Smooth muscle cell (in vitro differentiated cells): ENCODE data around the gene UXS1. TPM values are rescaled to one million over a fixed set of nuclear protein-coding genes. Genes with fewer than 3 reads are reported as not detected.

Experiments
- DNase-seq: peaks from one replicate; lab custom pipeline; 2025; ENCODE audit not compliant: unreplicated experiment; lab: John Stamatoyannopoulos, UW
- H2AFZ ChIP-seq: fragments of 200-600 bp; sonication (generic); 2 replicates; pipeline ENCODE4 v1.6.0; 2016; ENCODE audit warnings: antibody characterized with exemption, low read depth, mild to moderate bottlenecking
- H3F3A ChIP-seq: fragments of 200-600 bp; sonication (generic); 2 replicates; pipeline ENCODE4 v1.6.0; 2017; ENCODE audit warnings: antibody characterized with exemption, low read depth
- H3K27ac ChIP-seq: fragments of 200-600 bp; sonication (generic); 2 replicates; pipeline ENCODE4 v1.5.1; 2016; ENCODE audit warnings: low read depth, mild to moderate bottlenecking
- H3K27me3 ChIP-seq: fragments of 200-600 bp; sonication (generic); 2 replicates; pipeline ENCODE4 v1.6.1; 2016; ENCODE audit warnings: low read depth, mild to moderate bottlenecking
- H3K36me3 ChIP-seq: fragments of 200-600 bp; sonication (generic); 2 replicates; pipeline ENCODE4 v1.5.1; 2016; ENCODE audit warnings: low read depth
- H3K4me1 ChIP-seq: fragments of 200-600 bp; sonication (generic); 2 replicates; pipeline ENCODE4 v1.5.1; 2016; ENCODE audit warnings: low read depth
- H3K4me2 ChIP-seq: fragments of 200-600 bp; sonication (generic); 2 replicates; pipeline ENCODE4 v1.6.0; 2016; ENCODE audit warnings: mild to moderate bottlenecking
- H3K4me3 ChIP-seq: fragments of 200-600 bp; sonication (generic); 2 replicates; pipeline ENCODE4 v1.5.1; 2016; ENCODE audit warnings: mild to moderate bottlenecking
- H3K79me2 ChIP-seq: fragments of 200-600 bp; sonication (generic); 2 replicates; pipeline ENCODE4 v1.6.0; 2016; ENCODE audit warnings: low read depth, mild to moderate bottlenecking
- H3K9ac ChIP-seq: fragments of 200-600 bp; sonication (generic); 2 replicates; pipeline ENCODE4 v1.6.0; 2016; ENCODE audit warnings: low read depth
- H3K9me3 ChIP-seq: fragments of 200-600 bp; sonication (generic); replicated peaks from 2 replicates; pipeline ENCODE4 v1.5.1; 2016; ENCODE audit warnings: low read depth
- H4K20me1 ChIP-seq: fragments of 200-600 bp; sonication (generic); 2 replicates; pipeline ENCODE4 v1.6.0; 2016; ENCODE audit warnings: low read depth
- CTCF ChIP-seq: fragments of 200-600 bp; sonication (generic); IDR thresholded peaks from 2 replicates; pipeline ENCODE4 v1.5.1; 2017; ENCODE audit warnings: borderline replicate concordance, mild to moderate bottlenecking, antibody characterized with exemption; ENCODE audit not compliant: insufficient read depth, poor library complexity, severe bottlenecking
- WGBS: methylation state at CpG from one replicate; pipeline ENCODE4 v1.1.7; 2016; ENCODE audit warnings: low lambda C conversion rate; 5-methylcytosine and 5-hydroxymethylcytosine counted together
- polyA plus RNA-seq: library from polyadenylated mRNA; unstranded; fragments of >200 nt; fragmentation: Nextera tagmentation; extraction: Ambion mirVana; gene quantifications from 2 replicates; pipeline ENCODE4 v1.2.1, GENCODE V29; 2016
- total RNA-seq: library from RNA; depleted of rRNA; stranded (reverse); fragments of >200 nt; gene quantifications from 2 replicates; pipeline ENCODE4 v1.2.3, GENCODE V29; 2014

Gene UXS1
- total and polyA plus RNA-seq, 2 experiments from 2014 or later: 22.2 to 33.5 TPM

GRCh38 chr2:106111882-106112571 is 82.1 kb downstream of the UXS1 start:
- Histone ChIP-seq H3K9ac (no peak overlapping the region), H3K9me3 (no peaks in the 10 kb centered on the region), H3K27me3 (no peaks in the 10 kb centered on the region), H3K27ac (no peak overlapping the region), H3K4me3 (no peak overlapping the region), H4K20me1 (peaks cover 32% of the 10 kb centered on the region), H3F3A (no peaks in the 10 kb centered on the region), H3K4me2 (no peak overlapping the region), H3K79me2 (no peaks in the 10 kb centered on the region), H3K36me3 (no peaks in the 10 kb centered on the region), H2AFZ (no peak overlapping the region), H3K4me1 (no peaks in the 10 kb centered on the region)
- TF ChIP-seq CTCF: no peak
- no peak for DNase-seq
- 91% methylated on average over 14 of the region's 14 CpGs for WGBS

GRCh38 chr2:106109675-106110424 is 84.3 kb downstream of the UXS1 start:
- Histone ChIP-seq H3K27ac (no peak overlapping the region), H3K79me2 (no peaks in the 10 kb centered on the region), H3K4me1 (no peaks in the 10 kb centered on the region), H3K27me3 (no peaks in the 10 kb centered on the region), H3K4me2 (no peak overlapping the region), H3K9ac (no peak overlapping the region), H3K9me3 (no peaks in the 10 kb centered on the region), H3K4me3 (no peak overlapping the region), H3F3A (no peaks in the 10 kb centered on the region), H2AFZ (no peak overlapping the region), H4K20me1 (peaks cover 12% of the 10 kb centered on the region), H3K36me3 (no peaks in the 10 kb centered on the region)
- 95% methylated on average over 13 of the region's 13 CpGs for WGBS
- DNase-seq: no peak
- TF ChIP-seq CTCF: no peak

GRCh38 chr2:106108791-106109190 is 85.3 kb downstream of the UXS1 start:
- 96% methylated on average over 7 of the region's 7 CpGs for WGBS
- no peak for DNase-seq
- no peak overlapping the region for H3K27ac ChIP-seq
- H3K79me2 ChIP-seq: no peaks in the 10 kb centered on the region
- no peak overlapping the region for H3K9ac ChIP-seq
- H3K9me3 ChIP-seq: no peaks in the 10 kb centered on the region
- H4K20me1 ChIP-seq: peaks cover 8% of the 10 kb centered on the region
- H3K4me1 ChIP-seq: no peaks in the 10 kb centered on the region
- no peaks in the 10 kb centered on the region for H3K36me3 ChIP-seq
- H3K4me2 ChIP-seq: no peak overlapping the region
- H2AFZ ChIP-seq: no peak overlapping the region
- no peak overlapping the region for H3K4me3 ChIP-seq
- H3F3A ChIP-seq: no peaks in the 10 kb centered on the region
- no peaks in the 10 kb centered on the region for H3K27me3 ChIP-seq
- TF ChIP-seq CTCF: no peak
